CD4-positive, alpha-beta T cell (primary cell): ENCODE results near the gene PPARD. TPM values are rescaled to one million over a fixed set of nuclear protein-coding genes. Genes with fewer than 3 reads are reported as not detected.
A peak's percentile ranks its signal among the peaks of the same experiment; 100 is the strongest.
"Not testable (repeated sequence)": the region's sequence is repeated elsewhere in the genome, so short reads cannot be mapped to it uniquely, and the experiment has no call there.

ENCODE experiments used
- ATAC-seq: fragments of 200-7000 bp; cut with Tn5 transposase; one replicate; pipeline ENCODE4 v1.10.0; 2022; ENCODE audit warnings: mild to moderate bottlenecking; ENCODE audit not compliant: poor library complexity
- CTCF ChIA-PET: fragments of 350-600 bp; sonication (Branson Sonifier 250); formaldehyde crosslinking; loops from one replicate; lab custom pipeline; 2021; ENCODE audit warnings: antibody characterized with exemption, inconsistent platforms; lab: Charles Lee
- POLR2A ChIA-PET: fragments of 350-600 bp; sonication (Branson Sonifier 250); formaldehyde crosslinking; loops from one replicate; lab custom pipeline; 2021; ENCODE audit warnings: antibody characterized with exemption, inconsistent platforms; lab: Charles Lee
- DNase-seq, 14 experiments: peaks; one replicate each; pipeline ENCODE4 v3.0.0-alpha.2; 2013 to 2020; ENCODE audit warnings: mixed read lengths in 2 of 14
- H3K27ac ChIP-seq, 2 donors: one replicate each; pipeline versions ENCODE4 v1.5.1 to v1.7.0; 2013; ENCODE audit warnings: low read length in 2 of 2, low read depth in 1 of 2, mild to moderate bottlenecking in 1 of 2
- H3K27me3 ChIP-seq, 2 experiments: 1 replicate in 1 of 2; 2 replicates in 1 of 2; pipeline versions ENCODE4 v1.6.1 to v1.7.0; 2013; ENCODE audit warnings: low read length in 2 of 2, control low read depth in 1 of 2, mild to moderate bottlenecking in 1 of 2, moderate library complexity in 1 of 2; ENCODE audit not compliant: insufficient read depth in 2 of 2, control insufficient read depth in 1 of 2
- H3K36me3 ChIP-seq: one replicate; pipeline ENCODE4 v1.6.1; 2013; ENCODE audit warnings: low read length, control low read depth; ENCODE audit not compliant: insufficient read depth
- H3K4me1 ChIP-seq: one replicate; pipeline ENCODE4 v1.6.1; 2013; ENCODE audit warnings: low read length, control low read depth; ENCODE audit not compliant: insufficient read depth
- H3K4me3 ChIP-seq: one replicate; pipeline ENCODE4 v1.5.1; 2013; ENCODE audit warnings: mild to moderate bottlenecking, low read length, moderate library complexity
- H3K9me3 ChIP-seq, 2 experiments: 1 replicate in 1 of 2; 2 replicates in 1 of 2; pipeline versions ENCODE4 v1.6.1 to v1.7.0; 2013; ENCODE audit warnings: low read length in 2 of 2, mild to moderate bottlenecking in 2 of 2, control low read depth in 1 of 2, moderate library complexity in 1 of 2; ENCODE audit not compliant: control insufficient read depth in 1 of 2, insufficient read depth in 1 of 2
- H3K27ac Mint-ChIP-seq: one replicate; pipeline ENCODE4 v1.8.0; 2020; ENCODE audit warnings: mixed read lengths
- H3K27me3 Mint-ChIP-seq: one replicate; pipeline ENCODE4 v1.8.0; 2021; ENCODE audit warnings: mixed read lengths
- H3K36me3 Mint-ChIP-seq: one replicate; pipeline ENCODE4 v1.8.0; 2021; ENCODE audit warnings: low read depth, mixed read lengths
- H3K4me1 Mint-ChIP-seq: one replicate; pipeline ENCODE4 v1.8.0; 2021; ENCODE audit warnings: low read depth, mixed read lengths
- H3K4me3 Mint-ChIP-seq: one replicate; pipeline ENCODE4 v1.8.0; 2020; ENCODE audit warnings: mild to moderate bottlenecking, mixed read lengths
- H3K9me3 Mint-ChIP-seq: one replicate; pipeline ENCODE4 v1.8.0; 2020; ENCODE audit warnings: mixed read lengths
- intact Hi-C, 2 experiments: fragments of 100-400 bp; cut with DNase I in 1 of 2; cut with micrococcal nuclease in 1 of 2; formaldehyde crosslinking; loops; one replicate each; pipeline versions ENCODE4 v1.15.1 to v1.9.0; 2023 to 2025; cut with DNase I, micrococcal nuclease
- total RNA-seq, 174 experiments: library from RNA in 2 of 174; stranded (reverse) in 2 of 174; gene quantifications; one replicate each; pipeline ENCODE4 v1.2.3 and lab custom pipeline; 2021 to 2026
- TF ChIP-seq, protein P1 (sequence below): fragments of 200-600 bp; IDR thresholded peaks from one replicate; pipeline ENCODE4 v1.8.0; 2022; ENCODE audit warnings: antibody characterized with exemption, mild to moderate bottlenecking

PPARD gene
- total RNA-seq, 2 experiments from 2014 or later, result 34.1 to 37.0 TPM

GRCh38 chr6:35327349-35328027 lies 14.9 kb upstream of the PPARD start:
- Mint-ChIP-seq H3K4me1 (peaks cover 26% of the 10 kb centered on the region), H3K36me3 (peaks cover 52% of the 10 kb centered on the region), H3K27me3 (no peaks in the 10 kb centered on the region), H3K27ac (peak overlapping the region; percentile 86), H3K9me3 (no peaks in the 10 kb centered on the region), H3K4me3 (peak overlapping the region; percentile 28)
- intact Hi-C loops, result loop anchor here (1.0 to 10.0 kb wide), 3 partner anchors 17 to 227 kb away; partner anchors contain the start of gene DEF6 (in 2 of the 2)
- peaks cover 23% of the 10 kb centered on the region for H3K4me1 ChIP-seq
- H3K27ac ChIP-seq, result peak overlapping the region in 1 of 2 donors; percentile 30
- no peaks in the 10 kb centered on the region for H3K9me3 ChIP-seq
- CTCF ChIA-PET, result interaction anchor here (0.8 to 3.9 kb wide), 11 partner anchors 14 to 125 kb away, joined by 3 to 47 read pairs (median 10); partner anchors contain the start of genes DEF6, FANCE and PPARD
- peaks cover 43% of the 10 kb centered on the region for H3K36me3 ChIP-seq
- DNase-seq (peak; percentile 65 to 87 (median 75)), ATAC-seq (peak; percentile 77)
- POLR2A ChIA-PET, result interaction anchor here (0.8 to 6.8 kb wide), 8 partner anchors 13 to 68 kb away, joined by 3 to 94 read pairs (median 5); partner anchors contain the start of genes DEF6, PPARD and ZNF76
- TF ChIP-seq, protein P1, sequence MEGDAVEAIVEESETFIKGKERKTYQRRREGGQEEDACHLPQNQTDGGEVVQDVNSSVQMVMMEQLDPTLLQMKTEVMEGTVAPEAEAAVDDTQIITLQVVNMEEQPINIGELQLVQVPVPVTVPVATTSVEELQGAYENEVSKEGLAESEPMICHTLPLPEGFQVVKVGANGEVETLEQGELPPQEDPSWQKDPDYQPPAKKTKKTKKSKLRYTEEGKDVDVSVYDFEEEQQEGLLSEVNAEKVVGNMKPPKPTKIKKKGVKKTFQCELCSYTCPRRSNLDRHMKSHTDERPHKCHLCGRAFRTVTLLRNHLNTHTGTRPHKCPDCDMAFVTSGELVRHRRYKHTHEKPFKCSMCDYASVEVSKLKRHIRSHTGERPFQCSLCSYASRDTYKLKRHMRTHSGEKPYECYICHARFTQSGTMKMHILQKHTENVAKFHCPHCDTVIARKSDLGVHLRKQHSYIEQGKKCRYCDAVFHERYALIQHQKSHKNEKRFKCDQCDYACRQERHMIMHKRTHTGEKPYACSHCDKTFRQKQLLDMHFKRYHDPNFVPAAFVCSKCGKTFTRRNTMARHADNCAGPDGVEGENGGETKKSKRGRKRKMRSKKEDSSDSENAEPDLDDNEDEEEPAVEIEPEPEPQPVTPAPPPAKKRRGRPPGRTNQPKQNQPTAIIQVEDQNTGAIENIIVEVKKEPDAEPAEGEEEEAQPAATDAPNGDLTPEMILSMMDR, result peak; percentile 78
- H3K4me3 ChIP-seq, result no peak overlapping the region
- H3K27me3 ChIP-seq, result no peaks in the 10 kb centered on the region

DNA sequence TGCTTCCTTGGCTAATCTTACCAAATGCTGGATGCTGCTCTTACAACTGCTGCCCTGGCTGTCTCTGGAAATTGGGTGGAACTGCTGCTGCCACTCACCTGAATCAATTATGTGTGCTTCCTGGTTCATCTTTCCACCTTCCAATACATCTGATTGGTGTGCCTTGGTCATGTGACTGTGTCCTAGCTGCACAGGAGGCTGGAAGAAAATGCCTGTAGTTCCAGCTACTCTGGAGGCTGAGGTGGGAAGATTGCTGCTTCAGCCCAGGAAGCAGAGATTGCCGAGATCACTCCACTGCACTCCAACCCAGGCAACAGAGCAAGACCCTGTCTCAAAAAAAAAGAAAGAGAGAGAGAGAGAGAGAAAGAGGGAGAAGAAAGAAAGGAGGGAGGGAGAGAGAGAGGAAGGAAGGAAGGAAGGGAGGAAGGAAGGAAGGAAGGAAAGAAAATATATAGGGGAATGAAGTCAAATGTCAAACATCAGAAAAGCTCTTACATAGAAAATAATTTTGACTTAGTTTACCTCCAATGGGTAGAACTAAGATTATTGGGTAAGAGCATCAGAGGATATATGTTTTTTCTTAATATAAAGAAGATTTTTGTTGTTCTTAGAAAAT lies 14.1 kb upstream of the PPARD start:
- H3K36me3 Mint-ChIP-seq, result peaks cover 48% of the 10 kb centered on the region
- POLR2A ChIA-PET, result interaction anchor here (0.7 to 6.8 kb wide), 9 partner anchors 13 to 292 kb away, joined by 3 to 94 read pairs (median 4); partner anchors contain the start of genes DEF6, PPARD and ZNF76
- Histone ChIP-seq H3K36me3 (peaks cover 35% of the 10 kb centered on the region), H3K4me3 (no peak overlapping the region), H3K9me3 (no peaks in the 10 kb centered on the region), H3K27ac (peak overlapping the region in 1 of 2 donors; percentile 30), H3K27me3 (no peaks in the 10 kb centered on the region), H3K4me1 (peaks cover 28% of the 10 kb centered on the region)
- H3K9me3 Mint-ChIP-seq, result no peaks in the 10 kb centered on the region
- H3K27me3 Mint-ChIP-seq, result no peaks in the 10 kb centered on the region
- TF ChIP-seq, protein P1, result no peak
- peaks cover 27% of the 10 kb centered on the region for H3K4me1 Mint-ChIP-seq
- ATAC-seq (no peak), DNase-seq (peak in 1 of 14 experiments; percentile 27)
- H3K27ac Mint-ChIP-seq, result no peak overlapping the region
- CTCF ChIA-PET, result interaction anchor here (0.5 to 3.9 kb wide), 12 partner anchors 14 to 124 kb away, joined by 3 to 47 read pairs (median 8); partner anchors contain the start of genes DEF6, FANCE and PPARD
- no peak overlapping the region for H3K4me3 Mint-ChIP-seq
- intact Hi-C loops, result loop anchor here in 1 of 2 experiments (10.0 kb wide), 1 partner anchor 227 kb away; no protein-coding TSS in a partner anchor

- CTCF ChIA-PET, result interaction anchor here (0.5 to 3.9 kb wide), 6 partner anchors 13 to 120 kb away, joined by 3 to 47 read pairs (median 10); partner anchors contain the start of genes DEF6 and PPARD
- POLR2A ChIA-PET, result interaction anchor here (0.7 to 6.8 kb wide), 3 partner anchors 17 to 292 kb away, joined by 3 to 94 read pairs (median 6); partner anchors contain the start of gene DEF6
- not testable (repeated sequence) for H3K4me3 Mint-ChIP-seq, ATAC-seq, DNase-seq, H3K4me3 ChIP-seq, H3K27ac Mint-ChIP-seq, H3K9me3 Mint-ChIP-seq, H3K27me3 ChIP-seq, H3K27ac ChIP-seq, H3K27me3 Mint-ChIP-seq, H3K9me3 ChIP-seq
- Histone ChIP-seq H3K4me1 (peaks cover 28% of the 10 kb centered on the region), H3K36me3 (peaks cover 29% of the 10 kb centered on the region)
- intact Hi-C loops, result loop anchor here in 1 of 2 experiments (10.0 kb wide), 1 partner anchor 226 kb away; no protein-coding TSS in a partner anchor
- peaks cover 27% of the 10 kb centered on the region for H3K4me1 Mint-ChIP-seq
- peaks cover 40% of the 10 kb centered on the region for H3K36me3 Mint-ChIP-seq
These were observed 13.4 kb upstream of the PPARD start for GRCh38 chr6:35328965-35329364.
